HEK293T (cell line): ENCODE results near the gene TMEM200B.

Experiments
- BHLHE40 ChIP-seq: fragments of 450-650 bp; IDR thresholded peaks from 2 replicates; pipeline ENCODE4 v1.6.1; 2016; ENCODE audit warnings: mild to moderate bottlenecking, moderate library complexity, borderline replicate concordance
- FOXK2 ChIP-seq: fragments of 450-650 bp; IDR thresholded peaks from 2 replicates; pipeline ENCODE4 v1.6.1; 2016; ENCODE audit warnings: mild to moderate bottlenecking
- FOXM1 ChIP-seq: fragments of 450-650 bp; IDR thresholded peaks from 2 replicates; pipeline ENCODE4 v1.6.1; 2017; ENCODE audit warnings: mild to moderate bottlenecking, borderline replicate concordance

DNA sequence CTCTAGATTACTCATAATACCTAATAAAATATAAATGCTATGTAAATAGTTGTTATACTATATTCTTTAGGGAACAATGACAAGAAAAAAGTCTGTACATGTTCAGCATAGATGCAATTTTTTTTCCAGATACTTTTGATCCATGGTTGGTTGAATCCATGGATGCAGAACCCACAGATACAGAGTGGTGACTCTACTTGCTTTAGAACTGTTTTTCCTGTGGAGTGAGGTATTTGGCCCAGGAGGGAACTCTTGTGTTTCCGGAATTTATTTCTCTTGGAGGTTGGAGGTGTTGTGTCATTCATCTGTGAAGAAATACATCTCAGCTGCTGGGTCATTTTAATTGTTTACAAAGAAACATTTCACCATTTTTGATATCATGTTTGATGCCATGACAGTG lies 28.7 kb downstream of the TMEM200B start:
- TF ChIP-seq FOXM1, result no peak
- TF ChIP-seq BHLHE40, result no peak
- no peak for TF ChIP-seq FOXK2
